NB4 (cell line): ENCODE results near the gene YKT6.

ENCODE experiments used
- DNase-seq: peaks from one replicate; pipeline ENCODE4 v3.0.0; 2010; ENCODE audit warnings: low read depth
- H3K4me3 ChIP-seq: one replicate; pipeline ENCODE4 v1.5.1; 2011; ENCODE audit warnings: mild to moderate bottlenecking, low read depth, low read length, moderate library complexity
- MYC ChIP-seq: IDR thresholded peaks from 2 replicates; pipeline ENCODE4 v1.6.1; 2011; ENCODE audit warnings: low read depth, low read length
- POLR2A ChIP-seq: IDR thresholded peaks from 2 replicates; pipeline ENCODE4 v1.6.1; 2011; ENCODE audit warnings: mild to moderate bottlenecking; ENCODE audit not compliant: insufficient read length; ENCODE audit errors: extremely low read depth
- TF ChIP-seq, protein P1 (sequence below): IDR thresholded peaks from 2 replicates; pipeline ENCODE4 v1.6.1; 2011; ENCODE audit warnings: low read depth, low read length
- TF ChIP-seq, protein P2 (sequence below): IDR thresholded peaks from one replicate; pipeline ENCODE4 v1.5.1; 2012; ENCODE audit warnings: low read depth, low read length

The YKT6 gene

GRCh38 chr7:44235582-44236332 is 35.0 kb downstream of the YKT6 start:
- TF ChIP-seq, protein P1, sequence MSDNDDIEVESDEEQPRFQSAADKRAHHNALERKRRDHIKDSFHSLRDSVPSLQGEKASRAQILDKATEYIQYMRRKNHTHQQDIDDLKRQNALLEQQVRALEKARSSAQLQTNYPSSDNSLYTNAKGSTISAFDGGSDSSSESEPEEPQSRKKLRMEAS, result no peak
- TF ChIP-seq, protein P2, sequence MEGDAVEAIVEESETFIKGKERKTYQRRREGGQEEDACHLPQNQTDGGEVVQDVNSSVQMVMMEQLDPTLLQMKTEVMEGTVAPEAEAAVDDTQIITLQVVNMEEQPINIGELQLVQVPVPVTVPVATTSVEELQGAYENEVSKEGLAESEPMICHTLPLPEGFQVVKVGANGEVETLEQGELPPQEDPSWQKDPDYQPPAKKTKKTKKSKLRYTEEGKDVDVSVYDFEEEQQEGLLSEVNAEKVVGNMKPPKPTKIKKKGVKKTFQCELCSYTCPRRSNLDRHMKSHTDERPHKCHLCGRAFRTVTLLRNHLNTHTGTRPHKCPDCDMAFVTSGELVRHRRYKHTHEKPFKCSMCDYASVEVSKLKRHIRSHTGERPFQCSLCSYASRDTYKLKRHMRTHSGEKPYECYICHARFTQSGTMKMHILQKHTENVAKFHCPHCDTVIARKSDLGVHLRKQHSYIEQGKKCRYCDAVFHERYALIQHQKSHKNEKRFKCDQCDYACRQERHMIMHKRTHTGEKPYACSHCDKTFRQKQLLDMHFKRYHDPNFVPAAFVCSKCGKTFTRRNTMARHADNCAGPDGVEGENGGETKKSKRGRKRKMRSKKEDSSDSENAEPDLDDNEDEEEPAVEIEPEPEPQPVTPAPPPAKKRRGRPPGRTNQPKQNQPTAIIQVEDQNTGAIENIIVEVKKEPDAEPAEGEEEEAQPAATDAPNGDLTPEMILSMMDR, result no peak
- TF ChIP-seq MYC (no peak), POLR2A (no peak)
- no peak for DNase-seq
- H3K4me3 ChIP-seq, result no peak overlapping the region

DNA sequence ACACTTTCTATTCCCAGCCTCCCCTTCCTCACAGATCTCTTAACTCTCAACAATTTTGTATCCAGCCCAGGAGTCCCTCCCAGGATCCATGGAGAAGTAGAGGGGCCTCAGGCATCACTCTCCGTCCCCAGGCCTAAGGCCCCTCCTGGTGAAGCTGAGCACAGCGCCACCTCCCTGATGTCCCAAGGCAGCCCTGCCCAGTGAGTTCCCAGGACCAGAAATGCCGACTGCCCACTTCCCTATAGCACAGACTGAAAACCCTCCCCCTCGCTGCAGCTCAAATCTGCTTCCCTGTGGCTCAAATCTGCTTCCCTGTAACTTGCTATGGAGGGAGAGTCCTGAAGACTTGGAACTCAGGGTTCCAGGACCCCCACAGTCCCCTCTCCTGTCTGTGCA is 35.6 kb downstream of the YKT6 start:
- H3K4me3 ChIP-seq, result no peak overlapping the region
- DNase-seq, result peak; percentile 59
- TF ChIP-seq POLR2A (no peak), MYC (no peak)
- TF ChIP-seq, protein P2, result peak; percentile 38
- TF ChIP-seq, protein P1, result no peak

DNA sequence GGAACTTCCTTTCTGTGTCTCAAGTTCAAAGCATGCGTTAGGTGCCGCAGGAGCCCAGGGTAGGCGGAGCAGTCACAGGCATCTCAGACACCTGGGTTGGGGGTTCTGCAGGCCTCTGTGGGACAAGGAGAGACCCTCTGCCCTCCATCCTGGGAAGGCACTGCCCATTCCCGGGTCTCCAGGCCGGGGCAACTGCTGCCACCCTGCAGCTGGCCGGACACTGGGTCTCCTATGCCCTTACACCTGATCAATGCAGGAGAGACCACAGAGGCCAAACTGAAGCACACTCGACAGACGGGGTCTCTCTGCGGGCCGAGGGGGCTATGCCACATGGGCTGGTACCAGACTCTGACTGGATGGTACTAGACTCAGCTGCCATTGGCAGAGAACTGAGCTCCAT is 36.9 kb downstream of the YKT6 start:
- no peak overlapping the region for H3K4me3 ChIP-seq
- no peak for DNase-seq
- TF ChIP-seq, protein P2, result no peak
- no peak for TF ChIP-seq MYC
- no peak for TF ChIP-seq POLR2A
- TF ChIP-seq, protein P1, result no peak

DNA sequence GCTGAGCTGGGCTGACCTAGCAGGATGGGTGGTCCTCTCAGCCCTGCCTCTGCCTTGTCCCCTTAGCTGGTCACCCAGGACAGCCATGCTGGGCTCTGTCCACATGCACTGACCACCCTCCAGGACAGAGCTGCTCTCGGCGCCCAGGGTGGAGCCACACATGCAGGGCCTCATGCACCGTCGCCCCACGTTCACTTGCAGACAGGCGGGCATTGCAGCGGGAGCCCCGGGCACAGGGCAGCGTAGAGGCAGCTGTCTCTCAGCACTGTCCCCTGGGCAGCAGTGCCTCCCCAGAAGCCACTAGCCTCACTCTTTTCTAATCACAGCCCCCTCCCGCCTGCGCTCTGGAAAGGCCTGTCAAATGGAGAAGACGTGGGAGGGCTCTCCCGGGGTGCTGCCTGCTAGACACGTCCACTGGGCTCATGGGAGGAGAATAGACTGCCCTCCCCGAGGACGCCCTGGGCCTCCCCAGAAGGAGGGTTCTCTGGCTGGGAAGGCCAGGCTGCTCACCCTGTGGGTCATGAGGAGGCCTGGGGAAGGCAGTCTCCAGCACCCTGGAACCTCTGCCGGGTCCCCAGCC is 37.4 kb downstream of the YKT6 start:
- no peak for TF ChIP-seq MYC
- no peak for TF ChIP-seq POLR2A
- TF ChIP-seq, protein P1, result no peak
- TF ChIP-seq, protein P2, result no peak
- no peak overlapping the region for H3K4me3 ChIP-seq

GRCh38 chr7:44239361-44239760 is 38.6 kb downstream of the YKT6 start:
- no peak for DNase-seq

More for the DNA sequence above, 37.4 kb downstream of the YKT6 start:
- DNase-seq, result no peak

More at GRCh38 chr7:44239361-44239760, 38.6 kb downstream of the YKT6 start:
- no peak overlapping the region for H3K4me3 ChIP-seq
- no peak for TF ChIP-seq POLR2A
- no peak for TF ChIP-seq MYC
- TF ChIP-seq, protein P1, result no peak
- TF ChIP-seq, protein P2, result no peak
